Measurements from ENCODE around the gene MAST2.
"Not testable (repeated sequence)": the region's sequence is repeated elsewhere in the genome, so short reads cannot be mapped to it uniquely, and the experiment has no call there.

Gene MAST2

DNA sequence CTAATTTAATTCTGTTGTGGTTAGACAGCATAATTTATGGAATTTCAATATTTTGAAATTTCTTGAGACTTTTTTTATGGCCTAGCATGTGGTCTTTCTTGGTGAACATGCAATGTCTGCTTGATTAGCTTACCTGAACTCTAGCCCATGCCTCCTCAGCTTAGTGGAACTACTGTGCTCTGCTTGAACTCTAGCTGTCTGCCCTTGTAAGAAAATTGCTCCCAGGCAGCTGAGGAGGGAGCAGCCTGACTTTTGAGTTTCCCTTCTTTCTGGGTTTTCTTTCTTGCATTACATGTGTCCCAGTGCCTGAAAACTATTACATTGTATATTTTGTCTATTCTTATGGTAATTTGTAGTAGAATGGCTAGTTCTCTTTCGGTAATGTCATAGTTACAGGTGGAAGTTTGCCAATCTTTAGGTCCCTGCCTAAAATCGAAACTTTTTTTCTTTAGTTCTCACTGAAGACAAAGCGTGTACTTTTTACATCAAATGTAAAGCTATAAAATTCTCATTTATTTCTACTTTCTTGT, 105.3 kb downstream of the MAST2 start:
- no peak for DNase-seq

GRCh38 chr1:45911634-45912033, 108.2 kb downstream of the MAST2 start:
- no peak for DNase-seq

DNA sequence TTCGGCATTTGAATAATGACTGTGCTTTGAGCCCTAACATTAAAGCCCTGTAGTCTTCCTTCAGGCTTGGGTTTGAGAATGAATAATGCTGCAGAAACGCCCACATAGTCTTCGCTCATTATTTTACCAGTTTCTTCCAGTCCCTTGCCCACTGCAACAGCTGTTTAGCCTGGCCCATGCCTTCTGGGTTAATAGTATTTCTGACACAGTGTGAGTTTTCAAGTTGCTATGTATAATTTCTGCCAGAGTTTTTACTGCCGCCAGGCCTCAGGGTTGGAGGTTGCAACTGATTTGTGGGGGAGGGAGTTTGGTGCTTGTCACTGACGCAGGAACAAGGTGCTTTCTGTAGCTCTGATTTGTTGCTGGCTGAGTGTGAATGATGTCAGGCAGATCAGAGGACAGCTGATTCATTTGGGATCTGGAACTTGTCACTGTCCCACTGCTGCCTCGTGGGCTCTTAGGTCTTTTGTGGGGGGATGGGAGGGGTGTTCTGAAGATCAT, 109.8 kb downstream of the MAST2 start:
- no peak for DNase-seq

GRCh38 chr1:45913731-45914501, 110.5 kb downstream of the MAST2 start:
- no peak for DNase-seq

DNA sequence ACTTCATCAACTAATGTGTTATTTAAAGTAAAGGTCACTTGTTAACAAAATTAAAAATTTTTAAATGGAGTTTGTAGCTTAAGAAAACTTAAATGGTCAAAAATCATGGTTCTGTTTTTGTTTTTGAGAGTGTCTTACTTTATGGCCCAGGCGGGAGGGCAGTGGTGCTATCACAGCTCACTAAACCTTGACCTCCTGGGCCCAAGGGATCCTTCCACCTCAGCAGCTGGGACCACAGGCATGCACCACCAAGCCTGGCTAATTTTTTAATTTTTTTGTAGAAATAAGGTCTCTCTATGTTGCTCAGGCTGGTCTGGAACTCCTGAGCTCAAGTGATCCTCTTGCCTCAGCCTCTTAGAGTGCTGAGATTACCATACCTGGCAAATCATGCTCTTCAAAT, 111.4 kb downstream of the MAST2 start:
- no peak for DNase-seq

DNA sequence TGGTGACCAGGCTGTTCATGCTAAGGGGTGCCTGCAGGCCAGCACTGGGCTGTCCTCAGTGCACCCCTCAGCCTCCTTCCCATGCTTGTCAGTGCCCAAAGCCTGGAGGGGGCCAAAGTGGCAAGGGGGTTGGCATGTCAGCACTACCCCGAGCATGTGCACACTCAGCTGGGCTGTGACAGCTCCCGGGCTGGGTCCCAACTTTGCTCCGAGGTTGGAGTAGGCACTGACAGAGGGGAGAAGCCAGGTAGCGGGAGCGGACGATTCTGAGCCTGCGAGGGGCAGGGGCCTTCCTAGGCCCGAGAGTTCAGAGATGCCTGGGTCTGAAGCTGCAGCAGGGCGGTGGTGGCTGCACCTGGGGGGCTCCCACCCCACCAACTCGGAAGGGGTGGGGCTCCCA, 119.0 kb downstream of the MAST2 start:
- DNase-seq: no peak

GRCh38 chr1:45922813-45923212, 119.4 kb downstream of the MAST2 start:
- DNase-seq: no peak

- no peak for DNase-seq
Observed at GRCh38 chr1:45923343-45923742, 119.9 kb downstream of the MAST2 start.

GRCh38 chr1:45924736-45925135, 121.3 kb downstream of the MAST2 start:
- DNase-seq: no peak

GRCh38 chr1:45925728-45926287, 122.4 kb downstream of the MAST2 start:
- DNase-seq: no peak

DNA sequence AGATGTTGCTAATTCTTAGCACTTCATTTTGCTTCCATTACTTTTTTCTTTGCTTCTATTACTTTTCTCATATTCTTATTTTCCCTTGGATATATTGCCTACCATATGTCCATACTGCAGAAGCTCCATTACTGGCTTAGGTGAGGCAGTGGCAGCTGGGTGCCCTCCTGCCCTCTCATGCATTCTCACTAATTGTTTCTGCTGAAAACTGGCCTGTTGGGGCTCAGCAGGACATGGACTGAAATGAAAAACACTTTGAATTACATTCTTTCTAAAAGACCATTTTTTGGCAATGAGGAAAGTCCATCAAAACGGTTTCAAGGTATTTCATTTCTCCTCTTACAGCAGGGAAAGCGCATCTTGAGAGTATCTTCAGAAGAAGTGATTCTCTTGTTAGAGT, 122.9 kb downstream of the MAST2 start:
- DNase-seq: peak; percentile 46

GRCh38 chr1:45927231-45927915, 124.0 kb downstream of the MAST2 start:
- peak; percentile 68 for DNase-seq

DNA sequence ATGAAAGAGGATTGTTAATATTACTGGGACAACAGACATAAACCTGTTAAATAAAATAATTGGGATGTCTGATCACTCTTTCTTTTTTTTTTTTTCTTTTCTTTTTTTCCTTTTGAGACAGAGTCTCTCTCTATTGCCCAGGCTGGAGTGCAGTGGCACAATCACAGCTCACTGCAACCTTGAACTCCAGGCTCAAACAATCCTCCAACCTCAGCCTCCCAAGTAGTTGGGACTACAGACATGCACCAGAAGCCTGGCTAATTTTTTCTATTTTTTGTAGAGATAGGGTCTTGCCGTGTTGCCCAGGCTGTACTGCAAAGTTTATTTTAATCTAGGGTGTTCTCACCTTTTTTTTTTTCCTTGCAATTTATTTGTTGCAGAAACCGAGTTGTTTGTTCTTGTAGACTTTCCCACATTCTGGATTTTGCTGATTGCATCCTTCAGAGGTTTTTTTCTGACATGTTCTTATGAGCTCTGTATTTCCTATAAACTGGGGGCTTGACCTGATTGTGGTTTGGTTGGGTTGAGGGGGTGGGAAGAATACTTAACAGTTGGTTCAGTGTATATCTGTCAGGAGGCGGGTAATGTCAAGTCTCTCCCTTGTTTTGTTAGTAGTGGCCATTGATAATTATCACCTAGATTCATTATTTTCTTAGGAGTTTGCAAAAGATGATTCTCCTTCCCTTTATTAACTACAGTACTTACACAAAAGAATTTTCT, 125.2 kb downstream of the MAST2 start:
- no peak for DNase-seq

DNA sequence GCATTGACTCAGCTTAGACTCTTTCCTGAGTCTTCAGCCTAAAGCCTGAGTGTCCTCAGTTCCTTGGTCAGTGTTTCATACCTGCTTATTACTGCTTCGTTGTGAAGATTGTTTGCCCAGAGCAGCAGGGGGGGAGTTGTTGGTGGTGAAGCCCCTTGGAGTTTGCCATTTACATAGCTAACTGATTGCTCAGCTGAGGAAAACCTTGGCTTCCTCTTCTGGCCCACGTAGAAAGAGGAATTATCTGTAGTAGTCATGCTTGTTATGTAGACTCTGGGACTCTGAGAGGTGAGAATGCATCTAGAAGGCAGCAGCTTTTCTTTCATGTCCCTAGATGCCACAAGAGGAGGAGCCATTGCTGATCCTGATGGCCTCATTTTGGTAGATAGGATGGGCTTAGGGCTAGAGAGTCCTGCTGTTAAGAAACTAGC, 125.9 kb downstream of the MAST2 start:
- peak; percentile 83 for DNase-seq

- DNase-seq: no peak
Observed at GRCh38 chr1:45930258-45931150, 127.1 kb downstream of the MAST2 start.

- DNase-seq: not testable (repeated sequence)
Observed at GRCh38 chr1:45932205-45932604, 128.8 kb downstream of the MAST2 start.

- DNase-seq: no peak
Observed at GRCh38 chr1:45934947-45935346, 131.5 kb downstream of the MAST2 start.

GRCh38 chr1:45938029-45938428, 134.6 kb downstream of the MAST2 start:
- no peak for DNase-seq

- DNase-seq: no peak
Observed at GRCh38 chr1:45942411-45942810, 139.0 kb downstream of the MAST2 start.

- DNase-seq: no peak
Observed at GRCh38 chr1:45943185-45943584, 139.8 kb downstream of the MAST2 start.

- no peak for DNase-seq
Observed at GRCh38 chr1:45945426-45945825, 142.0 kb downstream of the MAST2 start.

GRCh38 chr1:45949462-45949861, 146.1 kb downstream of the MAST2 start:
- DNase-seq: not testable (repeated sequence)

All from NCI-H146 (cell line).